GM06990 (cell line): Measurements from ENCODE around the gene PRR30.

Source experiments
- DNase-seq: peaks from one replicate; pipeline ENCODE4 v3.0.0-alpha.2; 2011; ENCODE audit not compliant: insufficient read length; ENCODE audit errors: extremely low read depth
- H3K27me3 ChIP-seq: replicated peaks from 2 replicates; pipeline ENCODE4 v1.6.0; 2011; ENCODE audit warnings: low read length; ENCODE audit not compliant: control insufficient read depth, insufficient read depth
- H3K36me3 ChIP-seq: 2 replicates; pipeline ENCODE4 v1.5.1; 2011; ENCODE audit warnings: low read length; ENCODE audit not compliant: control insufficient read depth, insufficient read depth
- H3K4me3 ChIP-seq: replicated peaks from 2 replicates; pipeline ENCODE4 v1.5.1; 2011; ENCODE audit warnings: low read depth, mild to moderate bottlenecking, control low read depth, low read length
- TF ChIP-seq, protein P1 (sequence below): IDR thresholded peaks from 2 replicates; pipeline ENCODE4 v1.5.1; 2011; ENCODE audit warnings: low read length, control low read depth, mild to moderate bottlenecking, inconsistent platforms; ENCODE audit not compliant: insufficient read depth, poor library complexity, severe bottlenecking

The PRR30 gene

DNA sequence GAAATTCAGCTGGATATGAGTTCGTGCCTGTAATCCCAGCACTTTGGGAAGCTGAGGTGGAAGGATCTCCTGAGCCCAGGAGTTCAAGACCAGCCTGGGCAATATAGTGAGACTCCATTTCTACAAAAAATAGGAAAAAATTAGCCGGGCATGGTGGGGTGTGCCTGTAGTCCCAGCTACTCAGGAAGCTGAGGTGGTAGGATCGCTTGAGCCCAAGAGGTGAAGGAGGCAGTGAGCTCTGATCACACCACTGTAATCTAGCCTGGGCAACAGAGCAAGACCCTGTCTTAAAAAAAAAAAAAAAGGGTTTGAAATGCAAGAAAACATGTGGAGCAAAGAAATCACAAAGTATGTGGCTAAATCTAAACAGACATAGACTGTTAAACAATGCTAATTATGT, 30.1 kb downstream of the PRR30 start:
- no peaks in the 10 kb centered on the region for H3K27me3 ChIP-seq
- no peaks in the 10 kb centered on the region for H3K36me3 ChIP-seq
- TF ChIP-seq, protein P1, sequence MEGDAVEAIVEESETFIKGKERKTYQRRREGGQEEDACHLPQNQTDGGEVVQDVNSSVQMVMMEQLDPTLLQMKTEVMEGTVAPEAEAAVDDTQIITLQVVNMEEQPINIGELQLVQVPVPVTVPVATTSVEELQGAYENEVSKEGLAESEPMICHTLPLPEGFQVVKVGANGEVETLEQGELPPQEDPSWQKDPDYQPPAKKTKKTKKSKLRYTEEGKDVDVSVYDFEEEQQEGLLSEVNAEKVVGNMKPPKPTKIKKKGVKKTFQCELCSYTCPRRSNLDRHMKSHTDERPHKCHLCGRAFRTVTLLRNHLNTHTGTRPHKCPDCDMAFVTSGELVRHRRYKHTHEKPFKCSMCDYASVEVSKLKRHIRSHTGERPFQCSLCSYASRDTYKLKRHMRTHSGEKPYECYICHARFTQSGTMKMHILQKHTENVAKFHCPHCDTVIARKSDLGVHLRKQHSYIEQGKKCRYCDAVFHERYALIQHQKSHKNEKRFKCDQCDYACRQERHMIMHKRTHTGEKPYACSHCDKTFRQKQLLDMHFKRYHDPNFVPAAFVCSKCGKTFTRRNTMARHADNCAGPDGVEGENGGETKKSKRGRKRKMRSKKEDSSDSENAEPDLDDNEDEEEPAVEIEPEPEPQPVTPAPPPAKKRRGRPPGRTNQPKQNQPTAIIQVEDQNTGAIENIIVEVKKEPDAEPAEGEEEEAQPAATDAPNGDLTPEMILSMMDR: no peak
- H3K4me3 ChIP-seq: no peak overlapping the region
- DNase-seq: no peak

DNA sequence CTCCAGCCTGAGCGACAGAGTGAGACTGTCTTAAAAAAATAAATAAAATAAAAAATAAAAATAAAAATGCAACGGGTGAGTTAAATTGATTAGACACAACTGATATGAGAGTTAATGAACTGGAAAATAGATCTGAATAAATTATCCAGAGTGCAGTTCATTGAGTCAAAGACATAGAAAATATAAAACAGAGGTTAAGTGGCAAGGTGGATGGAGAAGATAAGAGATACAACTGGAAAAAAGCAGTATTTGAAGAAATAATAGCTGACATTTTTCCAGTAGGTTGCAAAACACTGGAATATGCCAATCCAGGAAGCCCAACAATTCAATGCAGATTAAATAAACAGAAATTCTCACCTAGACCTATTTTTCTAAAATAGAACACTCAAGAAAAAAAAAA, 31.0 kb downstream of the PRR30 start:
- DNase-seq: no peak

DNA sequence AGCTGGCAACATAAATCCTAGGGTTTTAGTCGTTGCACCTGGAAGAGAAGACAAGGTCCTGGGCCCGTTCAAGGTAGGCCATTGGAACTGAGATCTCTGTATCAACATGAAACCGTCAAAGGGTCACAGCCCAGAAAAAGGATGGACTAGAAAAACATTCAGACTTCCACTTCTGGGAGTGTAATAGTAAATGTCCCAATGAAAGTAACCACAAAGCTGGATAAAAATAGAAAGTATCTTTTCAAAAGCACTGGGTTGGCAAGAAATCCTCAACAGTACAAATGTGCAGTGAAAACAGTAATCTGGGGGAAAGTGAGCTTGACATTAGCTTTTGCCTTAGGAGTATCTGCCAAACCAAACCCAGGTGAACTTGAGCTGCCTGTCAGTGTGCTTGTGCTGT, 33.2 kb downstream of the PRR30 start:
- no peak overlapping the region for H3K4me3 ChIP-seq
- H3K36me3 ChIP-seq: no peaks in the 10 kb centered on the region
- DNase-seq: no peak
- no peaks in the 10 kb centered on the region for H3K27me3 ChIP-seq
- TF ChIP-seq, protein P1: no peak

More for the DNA sequence above, 31.0 kb downstream of the PRR30 start:
- no peaks in the 10 kb centered on the region for H3K36me3 ChIP-seq
- H3K27me3 ChIP-seq: no peaks in the 10 kb centered on the region
- TF ChIP-seq, protein P1: no peak
- H3K4me3 ChIP-seq: no peak overlapping the region

DNA sequence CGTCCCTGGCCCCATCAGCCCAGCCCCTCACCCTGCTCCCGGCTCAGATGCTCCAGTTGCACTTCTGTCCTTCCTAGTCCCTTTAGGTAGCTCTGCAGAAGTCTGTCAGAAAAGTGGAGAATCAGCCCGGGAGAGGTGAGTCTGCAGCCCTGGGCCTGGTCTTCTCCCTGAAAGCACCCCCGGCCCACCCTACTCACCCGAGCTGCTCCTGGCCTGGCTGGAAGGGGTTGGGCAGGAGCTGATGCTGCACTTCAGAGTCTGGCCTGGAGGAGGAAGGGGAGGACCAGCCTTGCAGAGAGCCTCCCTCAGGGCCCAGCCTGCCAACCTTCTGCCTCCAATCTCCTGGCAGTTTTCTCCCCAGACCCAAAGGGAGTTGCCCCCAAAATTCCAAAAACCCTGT, 36.9 kb downstream of the PRR30 start:
- Histone ChIP-seq H3K36me3 (no peaks in the 10 kb centered on the region), H3K27me3 (no peaks in the 10 kb centered on the region), H3K4me3 (no peak overlapping the region)
- no peak for DNase-seq
- TF ChIP-seq, protein P1: no peak

DNA sequence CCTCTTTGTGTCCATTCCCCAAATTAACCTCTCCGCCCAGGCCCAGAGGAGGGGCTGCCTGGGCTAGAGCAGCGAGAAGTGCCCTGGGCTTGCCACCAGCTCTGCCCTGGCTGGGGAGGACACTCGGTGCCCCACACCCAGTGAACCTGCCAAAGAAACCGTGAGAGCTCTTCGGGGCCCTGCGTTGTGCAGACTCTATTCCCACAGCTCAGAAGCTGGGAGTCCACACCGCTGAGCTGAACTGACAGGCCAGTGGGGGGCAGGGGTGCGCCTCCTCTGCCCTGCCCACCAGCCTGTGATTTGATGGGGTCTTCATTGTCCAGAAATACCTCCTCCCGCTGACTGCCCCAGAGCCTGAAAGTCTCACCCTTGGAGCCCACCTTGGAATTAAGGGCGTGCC, 39.2 kb downstream of the PRR30 start:
- Histone ChIP-seq H3K27me3 (no peaks in the 10 kb centered on the region), H3K36me3 (no peaks in the 10 kb centered on the region), H3K4me3 (no peak overlapping the region)
- TF ChIP-seq, protein P1: no peak
- no peak for DNase-seq

DNA sequence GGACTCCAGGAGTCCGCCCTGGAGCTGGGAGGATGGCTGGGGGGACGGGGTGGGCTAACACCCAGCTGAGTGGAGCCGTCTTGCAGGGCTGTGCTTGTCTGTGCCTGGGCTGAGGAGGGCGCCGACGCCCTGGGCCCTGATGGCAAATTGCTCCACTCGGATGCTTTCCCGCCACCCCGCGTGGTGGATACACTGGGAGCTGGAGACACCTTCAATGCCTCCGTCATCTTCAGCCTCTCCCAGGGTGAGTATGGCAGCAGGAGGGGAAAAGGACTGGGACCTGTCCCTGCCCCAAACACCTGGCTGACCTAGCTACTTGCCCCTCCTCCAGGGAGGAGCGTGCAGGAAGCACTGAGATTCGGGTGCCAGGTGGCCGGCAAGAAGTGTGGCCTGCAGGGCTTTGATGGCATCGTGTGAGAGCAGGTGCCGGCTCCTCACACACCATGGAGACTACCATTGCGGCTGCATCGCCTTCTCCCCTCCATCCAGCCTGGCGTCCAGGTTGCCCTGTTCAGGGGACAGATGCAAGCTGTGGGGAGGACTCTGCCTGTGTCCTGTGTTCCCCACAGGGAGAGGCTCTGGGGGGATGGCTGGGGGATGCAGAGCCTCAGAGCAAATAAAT, 39.8 kb downstream of the PRR30 start:
- Histone ChIP-seq H3K4me3 (no peak overlapping the region), H3K27me3 (no peaks in the 10 kb centered on the region), H3K36me3 (no peaks in the 10 kb centered on the region)
- no peak for DNase-seq
- TF ChIP-seq, protein P1: no peak
